Cardiac fibroblast (primary cell): ENCODE results near the gene KLB.

ENCODE experiments used
- DNase-seq, 2 donors: peaks; one replicate each; pipeline versions ENCODE4 v3.0.0 to v3.0.0-alpha.2; 2010; ENCODE audit warnings: low read depth in 2 of 2
- H3K4me3 ChIP-seq, 2 donors: replicated peaks in 1 of 2; 1 replicate in 1 of 2; 2 replicates in 1 of 2; pipeline ENCODE4 v1.5.1; 2011; ENCODE audit warnings: low read depth in 2 of 2, low read length in 2 of 2, mild to moderate bottlenecking in 2 of 2, moderate library complexity in 1 of 2
- CTCF ChIP-seq: IDR thresholded peaks from one replicate; pipeline ENCODE4 v1.5.1; 2011; ENCODE audit warnings: low read depth, mild to moderate bottlenecking, low read length, inconsistent platforms

Gene KLB

GRCh38 chr4:39476187-39476895 lies 69.6 kb downstream of the KLB start:
- TF ChIP-seq CTCF = no peak

DNA sequence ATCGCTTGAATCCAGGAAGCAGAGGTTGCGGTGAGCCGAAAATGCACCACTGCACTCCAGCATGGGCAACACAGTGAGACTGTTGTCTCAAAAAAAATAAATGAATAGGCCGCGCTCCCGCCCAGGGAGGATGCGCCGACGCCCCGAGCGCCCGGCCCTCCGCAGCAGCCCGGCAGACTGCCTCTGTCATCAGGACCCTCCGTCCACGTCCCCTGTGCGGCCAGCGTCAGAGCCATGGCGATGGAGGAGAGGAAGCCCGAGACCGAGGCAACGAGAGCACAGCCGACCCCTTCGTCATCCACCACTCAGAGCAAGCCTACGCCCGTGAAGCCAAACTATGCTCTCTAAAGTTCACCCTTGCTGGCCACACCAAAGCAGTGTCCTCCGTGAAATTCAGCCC lies 73.5 kb downstream of the KLB start:
- H3K4me3 ChIP-seq = no peak overlapping the region
- no peak for TF ChIP-seq CTCF
- no peak for DNase-seq

More at GRCh38 chr4:39476187-39476895, 69.6 kb downstream of the KLB start:
- no peak overlapping the region for H3K4me3 ChIP-seq
- no peak for DNase-seq

GRCh38 chr4:39480902-39481695 lies 74.4 kb downstream of the KLB start:
- TF ChIP-seq CTCF = no peak
- H3K4me3 ChIP-seq = no peak overlapping the region
- DNase-seq = no peak

- DNase-seq = no peak
- TF ChIP-seq CTCF = no peak
- H3K4me3 ChIP-seq = no peak overlapping the region
Observed at GRCh38 chr4:39484582-39485272, 78.0 kb downstream of the KLB start.

GRCh38 chr4:39486221-39486804 lies 79.6 kb downstream of the KLB start:
- H3K4me3 ChIP-seq = no peak overlapping the region
- DNase-seq = no peak
- no peak for TF ChIP-seq CTCF

GRCh38 chr4:39490322-39490721 lies 83.6 kb downstream of the KLB start:
- TF ChIP-seq CTCF = no peak
- DNase-seq = no peak
- H3K4me3 ChIP-seq = no peak overlapping the region
